Measurements from ENCODE around the gene ITGA1. TPM values are rescaled to one million over a fixed set of nuclear protein-coding genes. Genes with fewer than 3 reads are reported as not detected.
A peak's percentile ranks its signal among the peaks of the same experiment; 100 is the strongest.

The ITGA1 gene
- polyA plus RNA-seq, 3 donors, result 0.33 to 0.89 (median 0.79) TPM

- peak overlapping the region in 1 of 2 donors; percentile 3 for H3K4me3 Mint-ChIP-seq
- H3K9me3 Mint-ChIP-seq, result no peaks in the 10 kb centered on the region
- H3K27ac Mint-ChIP-seq, result no peak overlapping the region
These were observed 219.5 kb downstream of the ITGA1 start for GRCh38 chr5:53006911-53007890.

GRCh38 chr5:53008751-53009150 lies 221.0 kb downstream of the ITGA1 start:
- H3K4me2 ChIP-seq (replicated peaks; ENCODE audit: extremely low read depth, low read length, poor library complexity, severe bottlenecking), result no peak overlapping the region

More at GRCh38 chr5:53006911-53007890, 219.5 kb downstream of the ITGA1 start:
- Histone ChIP-seq H3K27me3 (ENCODE audit: control insufficient read depth in 2 of 2, insufficient read depth in 2 of 2, low read length in 2 of 2) (no peaks in the 10 kb centered on the region), H3K9ac (ENCODE audit: insufficient read depth, low read length, poor library complexity, severe bottlenecking) (no peak overlapping the region), H4K20me1 (ENCODE audit: insufficient read depth, low read length) (no peaks in the 10 kb centered on the region), H3K4me2 (replicated peaks; ENCODE audit: extremely low read depth, low read length, poor library complexity, severe bottlenecking) (no peak overlapping the region), H3K9me3 (replicated peaks in 1 of 2; ENCODE audit: control insufficient read depth in 1 of 2, insufficient read depth in 1 of 2, low read length in 2 of 2) (no peaks in the 10 kb centered on the region), H3K79me2 (ENCODE audit: insufficient read depth, low read length) (no peaks in the 10 kb centered on the region), H3K27ac (ENCODE audit: low read depth in 1 of 2, low read length in 2 of 2) (no peak overlapping the region), H3K4me3 (replicated peaks in 1 of 3; ENCODE audit: low read depth in 2 of 3, low read length in 3 of 3) (no peak overlapping the region), H2AFZ (ENCODE audit: insufficient read depth, low read depth, low read length, poor library complexity, severe bottlenecking) (peak overlapping the region; percentile 34), H3K4me1 (ENCODE audit: control insufficient read depth in 1 of 2, insufficient read depth in 2 of 2, low read length in 2 of 2) (no peaks in the 10 kb centered on the region), H3K36me3 (replicated peaks in 1 of 2; ENCODE audit: control insufficient read depth in 1 of 2, insufficient read depth in 2 of 2, low read length in 2 of 2) (no peaks in the 10 kb centered on the region)
- Mint-ChIP-seq H3K4me1 (peaks cover 12% of the 10 kb centered on the region), H3K36me3 (no peaks in the 10 kb centered on the region), H3K27me3 (ENCODE audit: low read depth in 3 of 3) (peaks cover 0 to 1% (median 0%) of the 10 kb centered on the region in 3 donors)
- no peak for DNase-seq
- TF ChIP-seq CTCF (IDR thresholded peaks at IDR 0.05), result no peak
- intact Hi-C loops (cut with micrococcal nuclease), result no loop called here
- WGBS (ENCODE audit: insufficient coverage), result 33% methylated on average over 1 of the region's 4 CpGs

More at GRCh38 chr5:53008751-53009150, 221.0 kb downstream of the ITGA1 start:
- no peaks in the 10 kb centered on the region for H3K4me1 ChIP-seq (ENCODE audit: control insufficient read depth in 1 of 2, insufficient read depth in 2 of 2, low read length in 2 of 2)
- intact Hi-C loops (cut with micrococcal nuclease), result no loop called here
- no peaks in the 10 kb centered on the region for H3K79me2 ChIP-seq (ENCODE audit: insufficient read depth, low read length)
- H3K4me1 Mint-ChIP-seq, result peaks cover 12% of the 10 kb centered on the region
- H4K20me1 ChIP-seq (ENCODE audit: insufficient read depth, low read length), result no peaks in the 10 kb centered on the region
- H3K27ac ChIP-seq (ENCODE audit: low read depth in 1 of 2, low read length in 2 of 2), result no peak overlapping the region
- H3K27ac Mint-ChIP-seq, result no peak overlapping the region
- H3K4me3 ChIP-seq (replicated peaks in 1 of 3; ENCODE audit: low read depth in 2 of 3, low read length in 3 of 3), result no peak overlapping the region
- no peak overlapping the region for H3K4me3 Mint-ChIP-seq
- no peaks in the 10 kb centered on the region for H3K27me3 ChIP-seq (ENCODE audit: control insufficient read depth in 2 of 2, insufficient read depth in 2 of 2, low read length in 2 of 2)
- no peaks in the 10 kb centered on the region for H3K36me3 ChIP-seq (replicated peaks in 1 of 2; ENCODE audit: control insufficient read depth in 1 of 2, insufficient read depth in 2 of 2, low read length in 2 of 2)
- WGBS (ENCODE audit: insufficient coverage), result no CpG with 5 or more reads among the region's 1 CpG
- H3K27me3 Mint-ChIP-seq (ENCODE audit: low read depth in 3 of 3), result peaks cover 0 to 1% (median 1%) of the 10 kb centered on the region in 3 donors
- peak; percentile 35 to 72 (median 51) for DNase-seq
- no peaks in the 10 kb centered on the region for H3K36me3 Mint-ChIP-seq
- H3K9me3 ChIP-seq (replicated peaks in 1 of 2; ENCODE audit: control insufficient read depth in 1 of 2, insufficient read depth in 1 of 2, low read length in 2 of 2), result no peaks in the 10 kb centered on the region
- TF ChIP-seq CTCF (IDR thresholded peaks at IDR 0.05), result no peak
- H3K9ac ChIP-seq (ENCODE audit: insufficient read depth, low read length, poor library complexity, severe bottlenecking), result no peak overlapping the region
- H2AFZ ChIP-seq (ENCODE audit: insufficient read depth, low read depth, low read length, poor library complexity, severe bottlenecking), result no peak overlapping the region
- peaks cover 0 to 5% (median 0%) of the 10 kb centered on the region in 7 donors for H3K9me3 Mint-ChIP-seq

Small RNA genes lying within 50 kb of the gene (small RNA-seq; reads per million reads assigned to genes)
- not detected for gene B3GNTL1P1 (ENCODE audit: insufficient read length, low read depth)

Other genes starting within 250 kb of the ITGA1 start
- 1 to 10 TPM; 1.8 to 4.4 (median 2.1) TPM for gene PELO, start within 50 bp of the ITGA1 start, polyA plus RNA-seq
- not detected for gene ITGA2, start 201.4 kb downstream of the ITGA1 start, polyA plus RNA-seq

Measured in CD14-positive monocyte (primary cell).